A549 (cell line): ENCODE results near the gene HPCA.

Source experiments
- BHLHE40 ChIP-seq: IDR thresholded peaks from 2 replicates; pipeline ENCODE4 v1.6.1; 2012; ENCODE audit warnings: low read depth, low read length, inconsistent platforms
- CBX2 ChIP-seq: fragments of 200-600 bp; sonication (generic); IDR thresholded peaks from 2 replicates; pipeline ENCODE4 v1.6.1; 2016; ENCODE audit warnings: low read depth, mild to moderate bottlenecking, borderline replicate concordance
- CTCF ChIP-seq: fragments of >200 bp; sonication (Bioruptor Twin); formaldehyde crosslinking; IDR thresholded peaks from 3 replicates; pipeline ENCODE4 v1.5.1; 2016
- HEYL ChIP-seq: fragments of 250-450 bp; sonication (Bioruptor Pico); IDR thresholded peaks from 2 replicates; pipeline ENCODE4 v1.8.0; 2021; ENCODE audit warnings: mild to moderate bottlenecking, moderate library complexity
- JUNB ChIP-seq: fragments of >200 bp; sonication (Bioruptor Twin); formaldehyde crosslinking; IDR thresholded peaks from 2 replicates; pipeline ENCODE4 v1.6.1; 2016
- MAZ ChIP-seq: fragments of 150-350 bp; IDR thresholded peaks from 2 replicates; pipeline ENCODE4 v1.6.1; 2014; ENCODE audit warnings: antibody characterized with exemption, low read depth, low read length, borderline replicate concordance
- NR3C1 ChIP-seq: fragments of >200 bp; sonication (Bioruptor Twin); formaldehyde crosslinking; IDR thresholded peaks from 3 replicates; pipeline ENCODE4 v1.6.1; 2017
- TF ChIP-seq, protein P1 (sequence below): fragments of 200-600 bp; sonication (generic); IDR thresholded peaks from 2 replicates; pipeline ENCODE4 v1.6.1; 2016; ENCODE audit warnings: antibody characterized with exemption, mild to moderate bottlenecking, moderate library complexity

GRCh38 chr1:32859915-32860314, 26.4 kb upstream of the HPCA start:
- no peak for TF ChIP-seq CTCF
- TF ChIP-seq JUNB = no peak
- no peak for TF ChIP-seq BHLHE40
- TF ChIP-seq, protein P1, sequence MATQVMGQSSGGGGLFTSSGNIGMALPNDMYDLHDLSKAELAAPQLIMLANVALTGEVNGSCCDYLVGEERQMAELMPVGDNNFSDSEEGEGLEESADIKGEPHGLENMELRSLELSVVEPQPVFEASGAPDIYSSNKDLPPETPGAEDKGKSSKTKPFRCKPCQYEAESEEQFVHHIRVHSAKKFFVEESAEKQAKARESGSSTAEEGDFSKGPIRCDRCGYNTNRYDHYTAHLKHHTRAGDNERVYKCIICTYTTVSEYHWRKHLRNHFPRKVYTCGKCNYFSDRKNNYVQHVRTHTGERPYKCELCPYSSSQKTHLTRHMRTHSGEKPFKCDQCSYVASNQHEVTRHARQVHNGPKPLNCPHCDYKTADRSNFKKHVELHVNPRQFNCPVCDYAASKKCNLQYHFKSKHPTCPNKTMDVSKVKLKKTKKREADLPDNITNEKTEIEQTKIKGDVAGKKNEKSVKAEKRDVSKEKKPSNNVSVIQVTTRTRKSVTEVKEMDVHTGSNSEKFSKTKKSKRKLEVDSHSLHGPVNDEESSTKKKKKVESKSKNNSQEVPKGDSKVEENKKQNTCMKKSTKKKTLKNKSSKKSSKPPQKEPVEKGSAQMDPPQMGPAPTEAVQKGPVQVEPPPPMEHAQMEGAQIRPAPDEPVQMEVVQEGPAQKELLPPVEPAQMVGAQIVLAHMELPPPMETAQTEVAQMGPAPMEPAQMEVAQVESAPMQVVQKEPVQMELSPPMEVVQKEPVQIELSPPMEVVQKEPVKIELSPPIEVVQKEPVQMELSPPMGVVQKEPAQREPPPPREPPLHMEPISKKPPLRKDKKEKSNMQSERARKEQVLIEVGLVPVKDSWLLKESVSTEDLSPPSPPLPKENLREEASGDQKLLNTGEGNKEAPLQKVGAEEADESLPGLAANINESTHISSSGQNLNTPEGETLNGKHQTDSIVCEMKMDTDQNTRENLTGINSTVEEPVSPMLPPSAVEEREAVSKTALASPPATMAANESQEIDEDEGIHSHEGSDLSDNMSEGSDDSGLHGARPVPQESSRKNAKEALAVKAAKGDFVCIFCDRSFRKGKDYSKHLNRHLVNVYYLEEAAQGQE = no peak
- TF ChIP-seq NR3C1 = no peak
- TF ChIP-seq HEYL = no peak
- no peak for TF ChIP-seq CBX2
- no peak for TF ChIP-seq MAZ
